Measurements from ENCODE around the gene MTRF1L. TPM values are rescaled to one million over a fixed set of nuclear protein-coding genes. Genes with fewer than 3 reads are reported as not detected.

Gene MTRF1L
- polyA plus RNA-seq, 3 donors = 8.2 to 12.8 (median 10.8) TPM

DNA sequence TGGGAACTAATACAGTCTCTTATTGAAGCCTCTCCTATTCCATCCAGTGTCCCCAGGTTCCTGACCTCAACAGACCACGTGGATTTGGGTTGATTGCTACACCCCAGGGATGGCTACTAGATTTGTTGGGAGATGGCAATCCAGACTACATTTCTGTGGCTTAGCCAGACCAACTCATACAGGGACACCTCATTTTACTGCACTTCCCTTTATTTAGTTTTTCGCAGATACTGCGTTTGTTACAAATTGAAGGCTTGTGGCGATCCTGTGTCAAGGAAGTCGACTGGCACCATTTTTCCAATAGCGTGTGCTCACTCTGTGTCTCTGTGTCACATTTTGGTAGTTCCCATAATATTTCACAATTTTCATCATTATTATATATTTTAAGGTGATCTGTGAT, 10.3 kb upstream of the MTRF1L start:
- no peaks in the 10 kb centered on the region for H3K36me3 Mint-ChIP-seq
- Histone ChIP-seq H3K9ac (ENCODE audit: insufficient read depth, low read length, poor library complexity, severe bottlenecking) (no peak overlapping the region), H3K4me3 (replicated peaks in 1 of 3; ENCODE audit: low read depth in 2 of 3, low read length in 3 of 3) (no peak overlapping the region), H3K4me2 (replicated peaks; ENCODE audit: extremely low read depth, low read length, poor library complexity, severe bottlenecking) (no peak overlapping the region), H3K79me2 (ENCODE audit: insufficient read depth, low read length) (no peaks in the 10 kb centered on the region), H4K20me1 (ENCODE audit: insufficient read depth, low read length) (no peaks in the 10 kb centered on the region), H3K9me3 (replicated peaks in 1 of 2; ENCODE audit: control insufficient read depth in 1 of 2, insufficient read depth in 1 of 2, low read length in 2 of 2) (no peaks in the 10 kb centered on the region), H3K27ac (ENCODE audit: low read depth in 1 of 2, low read length in 2 of 2) (no peak overlapping the region), H3K4me1 (ENCODE audit: control insufficient read depth in 1 of 2, insufficient read depth in 2 of 2, low read length in 2 of 2) (no peaks in the 10 kb centered on the region), H3K27me3 (ENCODE audit: control insufficient read depth in 2 of 2, insufficient read depth in 2 of 2, low read length in 2 of 2) (no peaks in the 10 kb centered on the region), H2AFZ (ENCODE audit: insufficient read depth, low read depth, low read length, poor library complexity, severe bottlenecking) (no peak overlapping the region), H3K36me3 (replicated peaks in 1 of 2; ENCODE audit: control insufficient read depth in 1 of 2, insufficient read depth in 2 of 2, low read length in 2 of 2) (no peaks in the 10 kb centered on the region)
- H3K27ac Mint-ChIP-seq = no peak overlapping the region
- peaks cover 9% of the 10 kb centered on the region for H3K4me1 Mint-ChIP-seq
- intact Hi-C loops (cut with micrococcal nuclease) = no loop called here
- H3K4me3 Mint-ChIP-seq = no peak overlapping the region
- peaks cover 0 to 4% (median 0%) of the 10 kb centered on the region in 7 donors for H3K9me3 Mint-ChIP-seq
- WGBS (ENCODE audit: insufficient coverage) = no CpG with 5 or more reads among the region's 6 CpGs
- H3K27me3 Mint-ChIP-seq (ENCODE audit: low read depth in 3 of 3) = peaks cover 0 to 2% (median 0%) of the 10 kb centered on the region in 3 donors
- no peak for DNase-seq
- TF ChIP-seq CTCF (IDR thresholded peaks at IDR 0.05) = no peak

DNA sequence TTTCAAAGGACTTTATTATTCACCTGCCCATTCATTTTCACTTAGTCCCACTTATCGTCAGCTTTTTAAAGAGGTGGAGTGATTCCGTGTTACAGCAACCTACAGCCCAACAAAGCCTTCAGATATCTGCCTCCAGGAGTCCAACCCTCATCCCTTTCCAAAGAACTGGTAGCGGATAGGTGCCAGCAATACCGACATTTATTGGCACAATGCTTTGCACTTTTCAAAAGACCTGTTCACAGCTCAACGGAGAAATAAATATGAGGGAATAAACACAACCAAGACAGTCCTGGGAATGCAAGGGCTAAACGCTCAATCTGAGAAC, 819 bp upstream of the MTRF1L start:
- Histone ChIP-seq H3K4me3 (replicated peaks in 1 of 3; ENCODE audit: low read depth in 2 of 3, low read length in 3 of 3) (peak overlapping the region; percentile 88 to 94 (median 94)), H3K9ac (ENCODE audit: insufficient read depth, low read length, poor library complexity, severe bottlenecking) (peak overlapping the region; percentile 84), H3K79me2 (ENCODE audit: insufficient read depth, low read length) (peaks cover 56% of the 10 kb centered on the region), H4K20me1 (ENCODE audit: insufficient read depth, low read length) (peaks cover 28% of the 10 kb centered on the region), H3K27me3 (ENCODE audit: control insufficient read depth in 2 of 2, insufficient read depth in 2 of 2, low read length in 2 of 2) (no peaks in the 10 kb centered on the region), H3K4me2 (replicated peaks; ENCODE audit: extremely low read depth, low read length, poor library complexity, severe bottlenecking) (peak overlapping the region; percentile 94), H3K9me3 (replicated peaks in 1 of 2; ENCODE audit: control insufficient read depth in 1 of 2, insufficient read depth in 1 of 2, low read length in 2 of 2) (no peaks in the 10 kb centered on the region), H2AFZ (ENCODE audit: insufficient read depth, low read depth, low read length, poor library complexity, severe bottlenecking) (peak overlapping the region; percentile 94), H3K4me1 (ENCODE audit: control insufficient read depth in 1 of 2, insufficient read depth in 2 of 2, low read length in 2 of 2) (peaks cover 21 to 32% of the 10 kb centered on the region in 2 donors), H3K27ac (ENCODE audit: low read depth in 1 of 2, low read length in 2 of 2) (peak overlapping the region in 1 of 2 donors; percentile 84), H3K36me3 (replicated peaks in 1 of 2; ENCODE audit: control insufficient read depth in 1 of 2, insufficient read depth in 2 of 2, low read length in 2 of 2) (peaks cover 0 to 9% of the 10 kb centered on the region in 2 donors)
- peaks cover 37% of the 10 kb centered on the region for H3K4me1 Mint-ChIP-seq
- no peak for TF ChIP-seq CTCF (IDR thresholded peaks at IDR 0.05)
- WGBS (ENCODE audit: insufficient coverage) = 5% methylated on average over 4 of the region's 6 CpGs
- H3K9me3 Mint-ChIP-seq = peaks cover 0 to 4% (median 0%) of the 10 kb centered on the region in 7 donors
- DNase-seq = no peak
- peak overlapping the region in 5 of 7 donors; percentile 41 to 97 (median 90) for H3K27ac Mint-ChIP-seq
- H3K36me3 Mint-ChIP-seq = peaks cover 5 to 11% of the 10 kb centered on the region in 2 donors
- intact Hi-C loops (cut with micrococcal nuclease) = no loop called here
- peak overlapping the region; percentile 99 for H3K4me3 Mint-ChIP-seq
- H3K27me3 Mint-ChIP-seq (ENCODE audit: low read depth in 3 of 3) = no peaks in the 10 kb centered on the region
